GM21786 (cell line): ENCODE data around the gene OPA3.

Source experiments
- ATAC-seq: cut with Tn5 transposase; IDR thresholded peaks from one replicate; pipeline ENCODE4 v1.9.1; 2021; ENCODE audit not compliant: unreplicated experiment

OPA3 gene

GRCh38 chr19:45505151-45505995 lies 79.2 kb downstream of the OPA3 start:
- ATAC-seq = no peak

DNA sequence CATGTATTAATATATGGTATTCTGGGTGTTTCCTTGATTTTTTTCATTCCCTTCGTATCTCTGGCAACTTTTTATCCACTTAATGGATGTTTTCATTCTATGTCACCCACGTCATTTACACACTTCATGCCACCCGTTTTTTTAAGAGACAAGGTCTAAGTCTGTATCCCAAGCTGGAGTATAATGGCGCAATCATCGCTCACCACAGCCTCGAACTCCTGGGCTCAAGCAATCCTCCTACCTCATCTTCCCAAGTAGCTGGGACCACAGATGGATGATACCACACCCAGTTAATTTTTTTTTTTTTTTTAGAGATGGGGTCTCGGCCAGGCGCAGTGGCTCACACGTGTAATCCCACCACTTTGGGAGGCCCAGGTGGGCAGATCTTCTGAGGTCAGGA lies 80.7 kb downstream of the OPA3 start:
- no peak for ATAC-seq

DNA sequence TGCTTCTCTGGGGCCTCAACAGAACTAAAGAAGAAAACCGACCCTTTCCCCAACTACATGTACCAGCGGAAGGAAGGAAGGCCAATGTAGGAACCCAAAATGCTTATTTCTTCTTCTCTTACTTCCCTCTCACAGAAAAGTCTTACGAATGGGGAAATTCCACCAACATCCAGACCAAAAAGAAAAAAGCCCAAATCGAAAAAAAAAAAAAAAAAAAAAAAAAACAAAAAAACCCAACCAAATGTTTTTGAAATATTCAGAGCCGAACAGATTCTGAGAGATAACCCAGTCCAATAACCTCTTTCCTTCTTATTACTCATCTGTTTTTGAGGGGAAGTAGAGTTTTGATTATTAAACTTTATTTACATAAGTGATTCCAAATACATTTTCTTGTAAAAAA lies 82.5 kb downstream of the OPA3 start:
- no peak for ATAC-seq

- no peak for ATAC-seq
These were observed 82.9 kb downstream of the OPA3 start for GRCh38 chr19:45501730-45502014.

DNA sequence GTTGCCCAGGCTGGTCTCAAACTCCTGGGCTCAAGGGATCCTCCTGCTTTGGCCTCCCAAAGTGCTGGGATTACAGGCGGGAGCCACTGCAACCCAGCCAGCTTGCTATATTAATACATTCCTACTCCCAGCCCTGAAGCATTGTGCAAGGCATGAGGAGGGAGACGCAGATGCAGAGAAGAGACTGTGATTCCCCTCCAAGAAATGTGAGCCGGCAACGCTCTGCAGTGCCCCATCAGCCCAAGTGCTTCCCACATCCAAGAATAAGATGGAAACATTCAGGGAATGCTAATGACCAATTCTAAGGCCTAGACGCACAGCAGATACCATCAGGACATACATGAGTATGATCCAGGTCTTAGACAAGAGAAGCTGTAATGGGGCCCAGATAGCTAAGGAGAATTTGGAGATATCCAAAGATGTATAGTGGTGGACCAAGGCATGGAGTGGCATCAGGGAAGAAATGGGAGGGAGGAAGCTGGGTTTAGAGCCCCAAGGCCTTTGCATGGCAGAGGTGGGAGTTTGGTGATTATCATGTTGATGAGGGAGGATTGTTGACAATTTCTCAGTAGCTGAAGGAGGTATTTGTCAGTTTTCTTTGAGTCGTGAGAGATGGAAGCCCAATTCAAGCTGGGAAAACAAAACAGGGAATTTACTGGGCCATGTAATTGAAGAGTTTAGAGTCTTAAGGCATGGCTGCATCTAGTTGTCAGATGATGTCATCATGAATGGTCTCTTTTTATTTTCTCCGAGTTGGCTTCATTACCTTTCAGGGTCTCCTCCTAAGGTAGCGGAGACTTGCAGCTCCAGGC lies 83.5 kb downstream of the OPA3 start:
- no peak for ATAC-seq

DNA sequence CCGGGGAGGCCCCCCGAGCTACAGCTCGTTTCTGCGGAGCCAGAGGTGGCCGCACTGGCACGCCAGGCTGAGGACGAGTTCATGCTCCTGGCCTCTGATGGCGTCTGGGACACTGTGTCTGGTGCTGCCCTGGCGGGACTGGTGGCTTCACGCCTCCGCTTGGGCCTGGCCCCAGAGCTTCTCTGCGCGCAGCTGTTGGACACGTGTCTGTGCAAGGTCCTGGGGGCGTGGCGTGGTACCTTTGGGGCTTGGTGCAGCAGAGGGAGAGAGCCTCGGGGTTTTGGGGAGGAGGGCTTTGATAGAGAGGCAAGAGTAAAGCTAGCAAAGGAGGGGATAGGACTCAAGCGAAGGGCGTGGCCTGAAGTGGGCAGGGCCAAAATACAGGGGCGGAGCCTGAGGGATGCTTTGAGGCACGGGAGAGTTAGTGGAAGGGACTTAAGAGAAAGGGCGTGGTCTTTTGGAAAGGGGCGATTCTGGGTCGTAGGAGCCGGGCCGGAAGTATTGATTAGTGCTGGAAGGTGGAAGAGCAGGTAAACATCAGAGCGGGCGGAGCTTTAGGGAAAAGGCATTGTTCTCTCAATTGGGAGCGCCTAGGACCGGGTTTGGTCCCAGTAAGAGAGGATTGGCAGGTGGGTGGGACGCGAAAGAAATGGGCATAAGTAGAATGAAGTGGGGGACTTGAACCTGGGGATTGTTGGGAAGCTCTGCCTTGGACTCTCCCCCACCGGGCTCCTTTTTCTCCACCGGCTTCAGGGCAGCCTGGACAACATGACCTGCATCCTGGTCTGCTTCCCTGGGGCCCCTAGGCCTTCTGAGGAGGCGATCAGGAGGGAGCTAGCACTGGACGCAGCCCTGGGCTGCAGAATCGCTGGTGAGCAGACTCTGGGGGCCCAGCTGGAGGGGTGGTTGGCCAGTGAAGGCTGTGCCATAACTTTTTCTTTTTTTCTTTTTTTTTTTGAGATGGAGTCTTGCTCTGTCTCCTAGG lies 85.1 kb downstream of the OPA3 start:
- ATAC-seq = no peak

DNA sequence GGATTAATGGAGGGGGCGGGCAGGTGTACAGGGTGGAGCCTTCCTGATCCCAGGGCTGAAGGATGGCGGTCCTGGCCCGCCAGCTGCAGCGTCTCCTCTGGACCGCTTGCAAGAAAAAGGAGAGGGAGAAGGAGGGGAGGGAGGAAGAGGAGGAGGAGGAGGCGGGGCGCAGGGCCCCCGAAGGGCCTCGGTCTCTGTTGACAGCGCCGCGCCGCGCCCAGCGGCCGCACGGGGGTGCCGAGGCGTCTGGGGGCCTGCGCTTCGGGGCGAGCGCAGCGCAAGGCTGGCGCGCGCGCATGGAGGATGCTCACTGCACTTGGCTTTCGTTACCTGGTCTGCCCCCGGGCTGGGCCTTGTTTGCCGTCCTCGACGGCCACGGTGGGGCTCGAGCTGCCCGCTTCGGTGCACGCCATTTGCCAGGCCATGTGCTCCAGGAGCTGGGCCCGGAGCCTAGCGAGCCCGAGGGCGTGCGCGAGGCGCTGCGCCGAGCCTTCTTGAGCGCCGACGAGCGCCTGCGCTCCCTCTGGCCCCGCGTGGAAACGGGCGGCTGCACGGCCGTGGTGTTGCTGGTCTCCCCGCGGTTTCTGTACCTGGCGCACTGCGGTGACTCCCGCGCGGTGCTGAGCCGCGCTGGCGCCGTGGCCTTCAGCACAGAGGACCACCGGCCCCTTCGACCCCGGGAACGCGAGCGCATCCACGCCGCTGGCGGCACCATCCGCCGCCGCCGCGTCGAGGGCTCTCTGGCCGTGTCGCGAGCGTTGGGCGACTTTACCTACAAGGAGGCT lies 86.0 kb downstream of the OPA3 start, which contains the start of gene PPM1N:
PPM1N (plus strand) TSS at position 33 of the 785 bp plus-strand sequence; CDS start at position 63, 30 bp downstream.
- no peak for ATAC-seq

- ATAC-seq = no peak
These were observed 86.8 kb downstream of the OPA3 start for GRCh38 chr19:45497791-45498190.

GRCh38 chr19:45496349-45496953 lies 88.2 kb downstream of the OPA3 start:
- no peak for ATAC-seq

GRCh38 chr19:45495178-45495577 lies 89.4 kb downstream of the OPA3 start:
- no peak for ATAC-seq

GRCh38 chr19:45494261-45494916 lies 90.2 kb downstream of the OPA3 start:
- no peak for ATAC-seq

GRCh38 chr19:45492627-45493470 lies 91.8 kb downstream of the OPA3 start:
- no peak for ATAC-seq

DNA sequence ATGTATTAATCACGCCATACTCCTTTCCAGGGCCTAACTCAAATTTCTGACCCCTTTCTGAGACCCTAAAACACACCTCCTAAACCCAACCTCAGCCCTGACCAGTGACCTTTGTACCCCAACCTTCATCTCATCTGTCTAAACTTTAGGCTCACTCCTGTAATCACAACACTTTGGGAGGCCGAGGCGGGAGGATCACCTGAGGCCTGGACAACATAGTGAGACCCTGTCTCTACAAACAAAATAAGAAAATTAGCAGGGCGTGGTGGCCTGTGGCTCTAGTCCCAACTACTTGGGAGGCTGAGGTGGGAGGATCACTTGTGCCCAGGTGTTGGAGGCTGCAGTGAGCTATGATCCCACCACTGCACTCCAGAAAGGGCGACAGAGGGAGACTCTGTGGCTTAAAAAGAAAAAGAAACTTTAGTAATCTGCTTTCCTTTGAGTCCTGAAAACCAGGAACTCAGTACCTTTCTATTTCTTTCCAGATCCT lies 92.4 kb downstream of the OPA3 start:
- no peak for ATAC-seq

DNA sequence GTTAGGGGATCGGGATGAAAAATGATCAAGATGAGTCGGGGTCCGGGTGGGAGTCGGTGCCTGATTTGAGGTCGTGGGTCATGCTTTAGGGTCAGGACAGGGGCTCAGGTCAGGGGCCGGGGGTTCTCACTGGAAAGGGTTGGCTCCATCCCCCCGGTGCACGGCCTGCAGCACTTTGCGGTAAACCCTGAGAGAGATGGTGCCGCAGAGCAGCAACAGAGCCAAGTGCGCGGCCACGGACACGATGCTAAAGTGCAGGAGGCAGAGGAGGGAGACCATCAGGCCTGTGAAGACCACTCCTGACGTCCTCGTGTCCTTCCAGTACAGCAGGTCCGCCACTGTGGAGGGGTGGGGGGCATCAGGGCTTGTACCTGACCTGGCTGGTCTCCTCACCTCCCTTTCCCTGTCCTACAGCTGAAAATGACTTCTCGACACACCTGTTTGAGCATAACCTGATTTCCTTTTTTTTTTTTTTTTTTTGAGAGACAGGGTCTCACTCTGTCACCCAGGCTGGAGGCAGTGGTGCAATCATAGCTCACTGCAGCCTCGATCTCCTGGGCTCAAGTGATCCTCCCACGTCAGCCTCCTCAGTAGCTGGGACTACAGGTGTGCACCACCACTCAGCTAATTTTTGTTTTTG lies 95.3 kb downstream of the OPA3 start:
- no peak for ATAC-seq

GRCh38 chr19:45488708-45489107 lies 95.9 kb downstream of the OPA3 start:
- no peak for ATAC-seq

DNA sequence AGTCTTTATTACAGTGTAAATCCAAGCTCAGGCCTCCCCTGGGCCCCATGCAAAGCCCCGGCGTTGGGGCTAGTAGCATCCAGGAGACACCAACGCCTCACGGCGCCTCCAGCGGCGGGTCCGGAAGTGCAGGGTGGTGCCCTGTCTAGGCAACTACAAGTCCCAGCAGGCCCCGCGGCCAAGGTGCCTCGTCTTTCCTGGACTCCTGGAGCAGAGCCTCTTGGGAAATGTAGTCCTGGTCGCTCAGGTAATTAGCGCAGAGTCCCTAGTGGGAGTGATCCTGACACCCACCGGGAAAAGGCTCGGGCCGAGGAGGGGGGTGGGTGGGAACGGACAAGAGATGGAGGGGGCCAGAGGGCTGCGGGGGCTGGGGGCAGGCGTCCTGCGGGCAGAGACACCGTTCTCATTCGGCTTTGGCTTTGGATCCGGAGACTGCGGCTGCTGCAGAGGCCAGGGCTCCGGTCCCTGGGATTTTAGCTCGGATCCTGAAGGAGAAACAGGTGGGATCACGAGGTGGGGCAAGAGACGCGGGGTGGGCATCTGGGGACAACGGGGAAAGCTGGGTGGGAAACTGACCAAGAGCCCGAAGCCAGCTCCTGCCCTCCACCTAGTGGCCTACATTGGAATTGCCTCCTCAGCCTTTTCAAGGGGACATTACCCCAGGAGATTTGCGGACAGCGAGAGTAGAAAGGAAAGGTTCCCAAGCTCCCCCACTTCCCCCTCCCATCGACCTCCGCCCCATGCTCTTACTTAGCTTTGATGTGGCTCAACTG lies 99.1 kb downstream of the OPA3 start:
- peak; percentile 88 for ATAC-seq
